HK-2 (cell line): ENCODE results near the gene CDC42BPA.
"Not testable (repeated sequence)": the region's sequence is repeated elsewhere in the genome, so short reads cannot be mapped to it uniquely, and the experiment has no call there.

Experiments
- DNase-seq: peaks from one replicate; pipeline ENCODE4 v3.0.0-alpha.2; 2018; ENCODE audit not compliant: unreplicated experiment

Gene CDC42BPA

GRCh38 chr1:227261501-227261900, 56.8 kb downstream of the CDC42BPA start:
- no peak for DNase-seq

- DNase-seq = no peak
Measured at GRCh38 chr1:227260433-227260832, 57.9 kb downstream of the CDC42BPA start.

GRCh38 chr1:227257964-227258363, 60.3 kb downstream of the CDC42BPA start:
- DNase-seq = no peak

- DNase-seq = no peak
Measured at GRCh38 chr1:227255086-227255732, 63.1 kb downstream of the CDC42BPA start.

GRCh38 chr1:227253065-227253464, 65.2 kb downstream of the CDC42BPA start:
- no peak for DNase-seq

- DNase-seq = no peak
Measured at GRCh38 chr1:227245613-227246320, 72.5 kb downstream of the CDC42BPA start.

- DNase-seq = no peak
Measured at GRCh38 chr1:227244339-227245118, 73.8 kb downstream of the CDC42BPA start.

GRCh38 chr1:227242811-227243682, 75.2 kb downstream of the CDC42BPA start:
- DNase-seq = no peak

GRCh38 chr1:227240983-227241382, 77.3 kb downstream of the CDC42BPA start:
- DNase-seq = no peak

- DNase-seq = peak; percentile 16
Measured at GRCh38 chr1:227234998-227235405, 83.3 kb downstream of the CDC42BPA start.

GRCh38 chr1:227231128-227231527, 87.2 kb downstream of the CDC42BPA start:
- not testable (repeated sequence) for DNase-seq

- no peak for DNase-seq
Measured at GRCh38 chr1:227228201-227228600, 90.1 kb downstream of the CDC42BPA start.

GRCh38 chr1:227227761-227228160, 90.5 kb downstream of the CDC42BPA start:
- no peak for DNase-seq

- DNase-seq = no peak
Measured at GRCh38 chr1:227225715-227226346, 92.5 kb downstream of the CDC42BPA start.

GRCh38 chr1:227223171-227223806, 95.0 kb downstream of the CDC42BPA start:
- DNase-seq = no peak

- DNase-seq = no peak
Measured at GRCh38 chr1:227219715-227220292, 98.5 kb downstream of the CDC42BPA start.

GRCh38 chr1:227218870-227219573, 99.3 kb downstream of the CDC42BPA start:
- no peak for DNase-seq

- no peak for DNase-seq
Measured at GRCh38 chr1:227215863-227216510, 102.3 kb downstream of the CDC42BPA start.

- no peak for DNase-seq
Measured at GRCh38 chr1:227214207-227214606, 104.1 kb downstream of the CDC42BPA start.
